GM10248 (cell line): Measurements from ENCODE around the gene GPC6.

Source experiments
- CTCF ChIA-PET: fragments of 300-600 bp; sonication (Branson Sonifier 250); formaldehyde crosslinking; extraction: SDS; loops from one replicate; lab custom pipeline; 2021; ENCODE audit warnings: antibody characterized with exemption; lab: Yijun Ruan, JAX
- POLR2A ChIA-PET: fragments of 350-650 bp; sonication (Branson Sonifier 250); formaldehyde crosslinking; extraction: SDS; loops from one replicate; lab custom pipeline; 2020; ENCODE audit warnings: antibody characterized with exemption; lab: Yijun Ruan, JAX
- DNase-seq: peaks from one replicate; pipeline ENCODE4 v3.0.0; 2012; ENCODE audit errors: extremely low spot score
- CTCF ChIP-seq: IDR thresholded peaks from 2 replicates; pipeline ENCODE4 v1.5.1; 2012; ENCODE audit warnings: mild to moderate bottlenecking, low read depth; ENCODE audit errors: extremely low read depth, missing control alignments, control extremely low read depth

Gene GPC6

GRCh38 chr13:93859716-93860115, 633.1 kb downstream of the GPC6 start:
- CTCF ChIA-PET: interaction anchor here (1.5 kb wide), 1 partner anchor 21 kb away, joined by 4 read pairs; no protein-coding TSS in a partner anchor
- no peak for TF ChIP-seq CTCF
- no peak for DNase-seq
- POLR2A ChIA-PET: no interaction called here

- no peak for DNase-seq
- POLR2A ChIA-PET: no interaction called here
- CTCF ChIA-PET: no interaction called here
- TF ChIP-seq CTCF: no peak
Measured at GRCh38 chr13:93861818-93862217, 635.2 kb downstream of the GPC6 start.

- DNase-seq: no peak
- ChIA-PET CTCF (no interaction called here), POLR2A (no interaction called here)
- TF ChIP-seq CTCF: no peak
Measured at GRCh38 chr13:93862259-93862658, 635.7 kb downstream of the GPC6 start.

GRCh38 chr13:93865235-93865634, 638.6 kb downstream of the GPC6 start:
- no peak for TF ChIP-seq CTCF
- CTCF ChIA-PET: interaction anchor here (1.6 kb wide), 1 partner anchor 10 kb away, joined by 3 read pairs; no protein-coding TSS in a partner anchor
- DNase-seq: no peak
- POLR2A ChIA-PET: no interaction called here

GRCh38 chr13:93867481-93867880, 640.9 kb downstream of the GPC6 start:
- ChIA-PET POLR2A (no interaction called here), CTCF (no interaction called here)

GRCh38 chr13:93872376-93872775, 645.8 kb downstream of the GPC6 start:
- TF ChIP-seq CTCF: no peak
- POLR2A ChIA-PET: no interaction called here
- CTCF ChIA-PET: interaction anchor here (1.0 to 1.1 kb wide), 2 partner anchors 9 to 16 kb away, joined by 3 to 4 read pairs; no protein-coding TSS in a partner anchor
- no peak for DNase-seq

More at GRCh38 chr13:93867481-93867880, 640.9 kb downstream of the GPC6 start:
- no peak for TF ChIP-seq CTCF
- no peak for DNase-seq

- TF ChIP-seq CTCF: no peak
- CTCF ChIA-PET: interaction anchor here (1.0 to 1.1 kb wide), 2 partner anchors 9 to 15 kb away, joined by 3 to 4 read pairs; no protein-coding TSS in a partner anchor
- no peak for DNase-seq
- POLR2A ChIA-PET: no interaction called here
Measured at GRCh38 chr13:93872786-93873347, 646.3 kb downstream of the GPC6 start.
